ENCODE measurements around the gene MS4A10.

The MS4A10 gene

DNA sequence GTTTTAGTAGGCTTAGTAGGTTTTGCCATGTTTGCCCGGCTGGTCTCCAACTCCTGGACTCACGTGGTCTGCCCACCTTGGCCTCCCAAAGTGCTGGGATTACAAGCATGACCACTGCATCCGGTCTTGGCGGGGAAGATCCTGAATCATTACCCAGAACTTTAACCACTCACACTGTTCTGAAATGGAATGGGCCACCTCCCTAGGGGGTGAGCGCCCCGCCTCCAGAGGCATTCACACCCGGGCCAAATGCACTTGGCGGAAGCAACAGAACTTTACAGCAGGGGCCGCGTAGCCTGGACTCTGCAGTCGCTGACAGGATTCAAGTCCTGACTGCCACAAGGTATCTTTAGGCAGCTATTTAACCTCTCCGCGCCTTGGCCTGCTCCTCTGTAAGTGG lies 62.1 kb downstream of the MS4A10 start:
- no peak for DNase-seq (ENCODE audit: extremely low read depth in 1 of 2, low read depth in 1 of 2)

DNA sequence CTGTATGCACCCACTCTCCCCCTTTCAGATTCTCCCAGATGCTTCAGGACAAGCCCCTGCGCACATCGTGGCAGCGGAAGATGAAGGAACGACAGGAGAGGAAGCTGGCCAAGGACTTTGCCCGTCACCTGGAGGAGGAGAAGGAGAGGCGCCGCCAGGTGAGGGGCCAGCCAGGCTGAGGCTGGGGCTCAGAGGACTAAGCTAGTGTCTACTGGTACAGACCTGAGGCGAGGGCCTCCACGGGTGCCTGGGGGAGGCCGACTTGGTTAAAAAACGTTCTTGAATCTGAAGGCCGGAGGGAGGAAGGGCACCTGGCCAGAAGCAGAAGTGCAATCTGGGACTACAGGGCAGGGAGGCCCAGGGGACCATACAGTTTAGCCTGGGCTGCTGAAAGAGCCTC lies 62.8 kb downstream of the MS4A10 start:
- no peak for DNase-seq (ENCODE audit: extremely low read depth in 1 of 2, low read depth in 1 of 2)

DNA sequence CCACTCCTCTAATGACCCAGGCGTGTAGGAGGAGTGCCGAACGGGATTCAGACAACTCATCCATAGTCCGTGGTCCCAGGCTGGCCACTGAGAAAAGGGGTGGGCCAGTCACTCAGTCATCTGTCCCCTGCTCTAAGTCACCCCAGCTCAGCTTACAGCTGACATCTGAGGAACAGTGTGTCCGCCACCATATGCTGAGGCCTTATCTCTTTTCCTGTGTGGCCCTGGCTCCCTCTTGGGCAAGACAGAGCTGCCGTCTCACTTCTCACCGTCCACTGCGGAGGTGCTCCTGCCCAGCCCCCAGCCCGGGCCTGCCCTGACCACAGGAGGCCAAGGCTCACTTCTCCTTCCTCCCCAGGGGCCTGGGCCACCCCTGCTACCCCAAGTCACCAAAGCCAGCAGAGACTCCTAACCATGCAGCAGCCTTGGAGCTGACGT lies 63.6 kb downstream of the MS4A10 start:
- DNase-seq (ENCODE audit: extremely low read depth in 1 of 2, low read depth in 1 of 2) = no peak

DNA sequence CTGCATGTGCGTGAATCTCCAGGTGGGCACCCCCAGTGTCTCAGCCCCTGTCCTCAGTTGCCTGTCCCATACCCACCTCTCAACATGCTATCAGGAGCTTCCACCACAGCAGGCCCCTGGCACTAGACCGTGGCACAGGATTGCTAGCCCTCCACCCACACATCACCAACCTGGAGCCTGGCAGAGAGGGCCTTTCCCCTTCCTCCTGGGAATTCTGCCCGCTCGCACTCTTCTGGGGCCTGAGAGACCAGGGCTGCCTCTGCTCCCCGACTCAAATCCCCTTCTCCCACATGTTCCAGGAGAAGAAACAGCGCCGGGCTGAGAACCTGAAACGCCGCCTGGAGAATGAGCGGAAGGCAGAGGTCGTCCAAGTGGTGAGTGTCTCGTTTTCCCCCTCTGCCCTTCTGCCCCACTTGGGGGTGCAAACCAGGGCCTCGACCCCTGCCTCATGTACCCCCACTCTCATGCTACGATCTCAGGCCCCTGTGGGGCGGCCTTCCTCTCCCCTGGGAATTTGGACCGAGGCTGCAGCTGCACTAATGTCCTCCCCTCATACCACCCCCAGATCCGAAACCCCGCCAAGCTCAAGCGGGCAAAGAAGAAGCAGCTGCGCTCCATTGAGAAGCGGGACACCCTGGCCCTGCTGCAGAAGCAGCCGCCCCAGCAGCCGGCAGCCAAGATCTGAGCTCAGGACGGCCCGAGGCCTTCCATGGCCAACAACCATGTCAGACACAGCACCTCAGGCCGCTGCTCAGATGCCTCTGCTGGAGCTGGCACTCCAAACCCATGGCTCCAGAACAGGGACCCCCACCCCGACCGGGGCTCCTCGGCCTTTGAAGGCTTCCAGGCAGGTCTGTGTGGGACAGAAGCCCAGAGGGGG lies 64.7 kb downstream of the MS4A10 start:
- no peak for DNase-seq (ENCODE audit: extremely low read depth in 1 of 2, low read depth in 1 of 2)

All from activated CD8-positive, alpha-beta memory T cell treated with anti-CD3 and anti-CD28 coated beads for 1 hour (primary cell).